Measurements from ENCODE around the gene SIRT6.
"Not testable (repeated sequence)": the region's sequence is repeated elsewhere in the genome, so short reads cannot be mapped to it uniquely, and the experiment has no call there.

The SIRT6 gene

GRCh38 chr19:4130744-4131438, 51.5 kb downstream of the SIRT6 start:
- DNase-seq (ENCODE audit: low read depth) = no peak

DNA sequence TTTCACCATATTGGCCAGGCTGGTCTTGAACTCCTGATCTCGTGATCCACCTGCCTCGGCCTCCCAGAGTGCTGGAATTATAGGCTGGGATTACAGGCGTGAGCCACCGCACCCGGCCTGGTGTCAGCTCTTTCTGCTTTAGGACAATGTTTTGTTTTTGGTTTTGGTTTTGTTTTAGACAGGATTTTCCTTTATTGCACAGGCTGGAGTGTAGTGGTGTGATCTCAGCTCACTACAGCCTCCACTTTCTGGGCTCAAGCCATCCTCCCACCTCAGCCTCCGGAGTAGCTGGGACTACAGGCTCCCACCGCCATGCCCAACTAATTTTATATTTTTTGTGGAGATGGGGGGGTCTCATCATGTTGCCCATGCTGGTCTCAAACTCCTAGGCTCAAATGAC, 53.3 kb downstream of the SIRT6 start:
- DNase-seq (ENCODE audit: low read depth) = not testable (repeated sequence)

- not testable (repeated sequence) for DNase-seq (ENCODE audit: low read depth)
Observed at GRCh38 chr19:4127322-4127721, 55.0 kb downstream of the SIRT6 start.

GRCh38 chr19:4124638-4125037, 57.7 kb downstream of the SIRT6 start:
- DNase-seq (ENCODE audit: low read depth) = no peak
